HCT116 (cell line): ENCODE data around the gene NHLH1. TPM values are rescaled to one million over a fixed set of nuclear protein-coding genes. Genes with fewer than 3 reads are reported as not detected.
"Not testable (repeated sequence)": the region's sequence is repeated elsewhere in the genome, so short reads cannot be mapped to it uniquely, and the experiment has no call there.

Experiments
- ATAC-seq: fragments of 200-7000 bp; cut with Tn5 transposase; 2 replicates; pipeline ENCODE4 v1.9.1; 2020; ENCODE audit warnings: mild to moderate bottlenecking, moderate library complexity
- BruUV-seq: library from RNA; stranded (reverse); fragments of 400-500 nt; replicated peaks from 2 replicates; lab custom pipeline; 2021; lab: Mats Ljungman, UMichigan
- CTCF ChIA-PET: fragments of 300-600 bp; sonication (Branson Sonifier 250); formaldehyde crosslinking; loops from one replicate; lab custom pipeline; 2021; ENCODE audit warnings: antibody characterized with exemption; lab: Charles Lee
- POLR2A ChIA-PET: fragments of 300-600, 350-600 bp; sonication (Branson Sonifier 250); formaldehyde crosslinking; loops from one replicate; lab custom pipeline; 2021; ENCODE audit warnings: antibody characterized with exemption; lab: Charles Lee
- RAD21 ChIA-PET, 2 experiments: fragments of 300-600 bp; sonication (Branson Sonifier 250); formaldehyde crosslinking; loops; one replicate each; lab custom pipeline; 2023; ENCODE audit warnings: low total read pairs in 2 of 2; ENCODE audit not compliant: uncharacterized antibody in 2 of 2, unreplicated experiment in 2 of 2, low non-redundant PET in 1 of 2; lab: Charles Lee
- DNase-seq: peaks from one replicate; pipeline ENCODE4 v3.0.0-alpha.2; 2010; ENCODE audit warnings: low read depth, low spot score
- H2AFZ ChIP-seq: fragments of 200-600 bp; shearing (Covaris generic), sonication (generic); 2 replicates; pipeline ENCODE4 v1.6.1; 2017; ENCODE audit warnings: low read depth, mixed run types, mixed read lengths, antibody characterized with exemption, low read length; ENCODE audit not compliant: poor library complexity, severe bottlenecking
- H3K27ac ChIP-seq: 2 replicates; pipeline ENCODE4 v1.5.1; 2012; ENCODE audit warnings: low read depth, low read length
- H3K27me3 ChIP-seq: fragments of 200-600 bp; sonication (generic); 2 replicates; pipeline ENCODE4 v1.6.1; 2016; ENCODE audit warnings: mixed run types, low read length, mixed read lengths; ENCODE audit not compliant: insufficient read depth
- H3K36me3 ChIP-seq, 2 experiments: fragments of 200-500 bp in 1 of 2; fragments of 200-600 bp in 1 of 2; sonication (Bioruptor generic) in 1 of 2; sonication (generic) in 1 of 2; 2 replicates each; pipeline versions ENCODE4 v1.5.1 to v1.6.1; 2014 to 2016; ENCODE audit warnings: low read length in 2 of 2, inconsistent platforms in 1 of 2, mixed read lengths in 1 of 2, mixed run types in 1 of 2; ENCODE audit not compliant: insufficient read depth in 2 of 2, control insufficient read depth in 1 of 2
- H3K4me1 ChIP-seq, 2 experiments: fragments of 200-600 bp in 1 of 2; sonication (generic) in 1 of 2; 2 replicates each; pipeline versions ENCODE4 v1.5.1 to v1.6.1; 2012 to 2017; ENCODE audit warnings: low read length in 2 of 2, inconsistent platforms in 1 of 2, mild to moderate bottlenecking in 1 of 2, mixed read lengths in 1 of 2, mixed run types in 1 of 2, moderate library complexity in 1 of 2; ENCODE audit not compliant: insufficient read depth in 2 of 2, control insufficient read depth in 1 of 2
- H3K4me2 ChIP-seq: fragments of 200-600 bp; sonication (generic); 2 replicates; pipeline ENCODE4 v1.6.1; 2017; ENCODE audit warnings: mixed run types, low read length, mixed read lengths
- H3K4me3 ChIP-seq, 2 experiments: fragments of 200-600 bp in 1 of 2; sonication (generic) in 1 of 2; replicated peaks in 1 of 2; 2 replicates each; pipeline ENCODE4 v1.5.1; 2011 to 2016; ENCODE audit warnings: low read length in 2 of 2, control low read depth in 1 of 2, low read depth in 1 of 2, mild to moderate bottlenecking in 1 of 2, mixed read lengths in 1 of 2, mixed run types in 1 of 2
- H3K79me2 ChIP-seq: fragments of 200-600 bp; sonication (generic); 2 replicates; pipeline ENCODE4 v1.6.1; 2017; ENCODE audit warnings: mild to moderate bottlenecking, mixed run types, low read length, moderate library complexity, mixed read lengths; ENCODE audit not compliant: insufficient read depth
- H3K9ac ChIP-seq: fragments of 200-600 bp; sonication (generic); 2 replicates; pipeline ENCODE4 v1.6.1; 2016; ENCODE audit warnings: low read length, mixed read lengths
- H3K9me2 ChIP-seq: fragments of 200-600 bp; sonication (generic), shearing (Covaris generic); 2 replicates; pipeline ENCODE4 v1.6.1; 2017; ENCODE audit warnings: mixed run types, mild to moderate bottlenecking, moderate library complexity; ENCODE audit not compliant: insufficient read depth
- H3K9me3 ChIP-seq, 2 experiments: fragments of 200-500 bp in 1 of 2; fragments of 200-600 bp in 1 of 2; sonication (Bioruptor generic) in 1 of 2; sonication (generic) in 1 of 2; 2 replicates each; pipeline ENCODE4 v1.6.1; 2014 to 2017; ENCODE audit warnings: low read length in 2 of 2, mixed read lengths in 2 of 2, inconsistent platforms in 1 of 2, low read depth in 1 of 2, mild to moderate bottlenecking in 1 of 2, mixed run types in 1 of 2, moderate library complexity in 1 of 2; ENCODE audit not compliant: control insufficient read depth in 1 of 2, insufficient read depth in 1 of 2
- H4K20me1 ChIP-seq: fragments of 200-600 bp; sonication (generic), shearing (Covaris generic); 2 replicates; pipeline ENCODE4 v1.6.1; 2017; ENCODE audit warnings: mixed run types, mild to moderate bottlenecking, moderate library complexity; ENCODE audit not compliant: insufficient read depth
- ELF1 ChIP-seq: IDR thresholded peaks from 2 replicates; pipeline ENCODE4 v1.6.1; 2012; ENCODE audit warnings: low read depth, borderline replicate concordance
- JUND ChIP-seq: IDR thresholded peaks from 2 replicates; pipeline ENCODE4 v1.6.1; 2012
- POLR2A ChIP-seq: IDR thresholded peaks from 2 replicates; pipeline ENCODE4 v1.7.0; 2011; ENCODE audit warnings: borderline replicate concordance; ENCODE audit not compliant: insufficient read depth, insufficient read length; ENCODE audit errors: extremely low read depth
- SRF ChIP-seq: IDR thresholded peaks from 2 replicates; pipeline ENCODE4 v1.6.1; 2012; ENCODE audit warnings: low read depth
- YY1 ChIP-seq: IDR thresholded peaks from 2 replicates; pipeline ENCODE4 v1.6.1; 2011; ENCODE audit warnings: low read length, low read depth, moderate library complexity, mild to moderate bottlenecking; ENCODE audit not compliant: insufficient replicate concordance; ENCODE audit errors: extremely low read depth
- ZFX ChIP-seq: fragments of 450-650 bp; IDR thresholded peaks from 2 replicates; pipeline ENCODE4 v1.6.1; 2017
- intact Hi-C: fragments of 100-400 bp; cut with micrococcal nuclease; formaldehyde crosslinking; loops from 2 replicates; pipeline ENCODE4 v1.10.0; 2022
- total RNA-seq: library from RNA; stranded (reverse); gene quantifications from one replicate; pipeline ENCODE4 v1.2.1, GENCODE V29; 2021; ENCODE audit not compliant: unreplicated experiment

NHLH1 gene
- total RNA-seq, 1 experiment from 2014 or later, result 0.12 TPM

DNA sequence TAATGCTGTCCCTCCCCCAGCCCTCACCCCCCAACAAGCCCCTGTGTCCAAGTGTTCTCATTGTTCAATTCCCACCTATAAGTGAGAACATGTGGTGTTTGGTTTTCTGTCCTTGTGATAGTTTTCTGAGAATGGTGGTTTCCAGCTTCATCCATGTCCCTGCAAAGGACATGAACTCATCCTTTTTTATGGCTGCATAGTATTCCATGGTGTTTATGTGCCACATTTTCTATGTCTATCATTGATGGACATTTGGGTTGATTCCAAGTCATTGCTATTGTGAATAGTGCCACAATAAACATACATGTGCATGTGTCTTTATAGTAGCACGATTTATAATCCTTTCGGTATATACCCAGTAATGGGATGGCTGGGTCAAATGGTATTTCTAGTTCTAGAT lies 17.9 kb downstream of the NHLH1 start:
- POLR2A ChIA-PET, intact Hi-C loops, ATAC-seq, CTCF ChIA-PET, DNase-seq, H3K36me3 ChIP-seq, RAD21 ChIA-PET, H2AFZ ChIP-seq, H3K79me2 ChIP-seq, H3K27me3 ChIP-seq, H3K4me1 ChIP-seq, BruUV-seq, H3K4me3 ChIP-seq, H4K20me1 ChIP-seq, H3K9ac ChIP-seq, H3K27ac ChIP-seq, H3K4me2 ChIP-seq, H3K9me2 ChIP-seq, H3K9me3 ChIP-seq: not testable (repeated sequence)

DNA sequence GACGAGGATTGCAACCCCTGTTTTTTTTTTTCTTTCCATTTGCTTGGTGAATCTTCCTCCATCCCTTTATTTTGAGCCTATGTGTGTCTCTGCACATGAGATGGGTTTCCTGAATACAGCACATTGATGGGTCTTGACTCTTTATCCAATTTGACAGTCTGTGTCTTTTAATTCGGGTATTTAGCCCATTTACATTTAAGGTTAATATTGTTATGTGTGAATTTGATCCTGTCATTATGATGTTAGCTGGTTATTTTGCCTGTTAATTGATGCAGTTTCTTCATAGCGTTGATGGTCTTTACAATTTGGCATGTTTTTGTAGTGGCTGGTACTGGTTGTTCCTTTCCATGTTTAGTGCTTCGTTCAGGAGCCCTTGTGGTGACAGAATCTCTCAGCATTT lies 21.5 kb downstream of the NHLH1 start:
- H3K27me3 ChIP-seq, intact Hi-C loops, H3K79me2 ChIP-seq, ATAC-seq, H2AFZ ChIP-seq, H3K9ac ChIP-seq, CTCF ChIA-PET, H3K27ac ChIP-seq, H3K4me1 ChIP-seq, BruUV-seq, RAD21 ChIA-PET, DNase-seq, H3K36me3 ChIP-seq, H3K9me2 ChIP-seq, H3K4me3 ChIP-seq, H3K9me3 ChIP-seq, H4K20me1 ChIP-seq, H3K4me2 ChIP-seq: not testable (repeated sequence)
- POLR2A ChIA-PET, result interaction anchor here (0.7 kb wide), 1 partner anchor 35 kb away, joined by 3 read pairs; no protein-coding TSS in a partner anchor

DNA sequence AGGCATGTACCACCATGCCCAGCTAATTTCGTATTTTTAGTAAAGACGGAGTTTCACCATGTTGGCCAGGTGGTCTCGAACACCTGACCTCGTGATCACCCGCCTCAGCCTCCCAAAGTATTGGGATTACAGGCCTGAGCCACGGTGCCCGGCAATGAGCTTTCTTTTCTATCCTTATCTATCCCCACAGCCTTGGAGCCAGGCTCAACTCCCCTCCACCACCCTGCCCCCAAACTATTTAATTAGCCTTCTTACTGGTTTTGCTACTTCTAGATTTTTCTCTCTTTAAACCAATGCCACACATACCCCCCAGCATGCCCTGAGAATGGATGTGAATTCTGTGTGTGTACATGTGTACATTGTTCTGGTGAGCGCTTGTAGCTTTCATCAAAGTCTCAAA lies 27.8 kb downstream of the NHLH1 start:
- CTCF ChIA-PET, result interaction anchor here (3.1 kb wide), 1 partner anchor 18 kb away, joined by 8 read pairs; no protein-coding TSS in a partner anchor
- Histone ChIP-seq H3K36me3 (no peaks in the 10 kb centered on the region), H3K27me3 (no peaks in the 10 kb centered on the region), H3K9ac (no peak overlapping the region), H3K4me3 (no peak overlapping the region), H3K4me2 (no peak overlapping the region), H3K79me2 (no peaks in the 10 kb centered on the region), H3K27ac (no peak overlapping the region), H3K9me3 (no peaks in the 10 kb centered on the region), H2AFZ (no peak overlapping the region), H3K9me2 (no peaks in the 10 kb centered on the region), H4K20me1 (no peaks in the 10 kb centered on the region), H3K4me1 (peaks cover 0 to 6% of the 10 kb centered on the region in 2 experiments; a peak in 1 of 4 replicates)
- ATAC-seq (no peak), DNase-seq (no peak)
- POLR2A ChIA-PET, result no interaction called here
- TF ChIP-seq POLR2A (no peak), ELF1 (no peak), YY1 (no peak), JUND (no peak), ZFX (no peak), SRF (no peak)
- intact Hi-C loops, result no loop called here
- BruUV-seq, result no TSS peak
- RAD21 ChIA-PET, result no interaction called here
